OCI-LY3 (cell line): ENCODE results near the gene GRID1.

Experiments
- H2AFZ ChIP-seq: fragments of 200-600, 300-600 bp; shearing (Covaris generic); 2 replicates; pipeline ENCODE4 v1.6.0; 2014; ENCODE audit warnings: antibody characterized with exemption, low read depth, low read length
- H3K27ac ChIP-seq: fragments of 200-600, 300-600 bp; sonication (generic); 2 replicates; pipeline ENCODE4 v1.5.1; 2014; ENCODE audit warnings: mild to moderate bottlenecking, low read length, moderate library complexity, mixed read lengths
- H3K27me3 ChIP-seq: fragments of 200-600, 300-600 bp; sonication (generic); 2 replicates; pipeline ENCODE4 v1.6.1; 2014; ENCODE audit warnings: low read depth, low read length, mixed read lengths
- H3K36me3 ChIP-seq: fragments of 200-600, 300-600 bp; sonication (generic); replicated peaks from 2 replicates; pipeline ENCODE3; 2014; ENCODE audit warnings: low read depth, low read length, mixed read lengths
- H3K4me1 ChIP-seq: fragments of 300-600, 200-600 bp; sonication (generic); 2 replicates; pipeline ENCODE4 v1.6.1; 2014; ENCODE audit warnings: low read length, mixed read lengths
- H3K4me2 ChIP-seq: fragments of 200-600, 300-600 bp; sonication (generic); 2 replicates; pipeline ENCODE4 v1.6.1; 2014; ENCODE audit warnings: low read length, mixed read lengths
- H3K4me3 ChIP-seq: fragments of 300-600, 200-600 bp; sonication (generic); 2 replicates; pipeline ENCODE4 v1.5.1; 2014; ENCODE audit warnings: antibody characterized with exemption, mild to moderate bottlenecking, low read length, moderate library complexity
- H3K79me2 ChIP-seq: fragments of 300-600, 200-600 bp; shearing (Covaris generic); 2 replicates; pipeline ENCODE4 v1.6.1; 2014; ENCODE audit warnings: mild to moderate bottlenecking, low read length, mixed read lengths
- H3K9ac ChIP-seq: fragments of 300-600, 200-600 bp; shearing (Covaris generic); 2 replicates; pipeline ENCODE4 v1.6.0; 2014; ENCODE audit warnings: mild to moderate bottlenecking, low read length, moderate library complexity
- H3K9me3 ChIP-seq: fragments of 200-600, 300-600 bp; shearing (Covaris generic); 2 replicates; pipeline ENCODE4 v1.6.1; 2014; ENCODE audit warnings: low read length, mixed read lengths; ENCODE audit not compliant: insufficient read depth
- H4K20me1 ChIP-seq: fragments of 200-600, 300-600 bp; sonication (generic); 2 replicates; pipeline ENCODE4 v1.6.1; 2016; ENCODE audit warnings: low read length, mixed read lengths; ENCODE audit not compliant: insufficient read depth
- CTCF ChIP-seq: fragments of 200-600, 300-600 bp; sonication (generic); IDR thresholded peaks from 2 replicates; pipeline ENCODE4 v1.5.1; 2014; ENCODE audit warnings: antibody characterized with exemption, low read length, low read depth
- EZH2phosphoT487 ChIP-seq: fragments of 200-600 bp; shearing (Covaris generic); IDR thresholded peaks from 2 replicates; pipeline ENCODE4 v1.6.1; 2018; ENCODE audit warnings: antibody characterized with exemption, mixed run types, low read depth

The GRID1 gene

GRCh38 chr10:86066696-86067095 is 299.9 kb downstream of the GRID1 start:
- Histone ChIP-seq H3K4me1 (peaks cover 5% of the 10 kb centered on the region), H3K4me3 (no peak overlapping the region), H3K36me3 (no peaks in the 10 kb centered on the region), H3K79me2 (no peaks in the 10 kb centered on the region), H3K27me3 (peaks cover 14% of the 10 kb centered on the region; the same call in 1 of the 2 replicates), H3K9me3 (no peaks in the 10 kb centered on the region), H4K20me1 (no peaks in the 10 kb centered on the region), H3K27ac (no peak overlapping the region), H3K4me2 (no peak overlapping the region), H2AFZ (no peak overlapping the region), H3K9ac (no peak overlapping the region)
- no peak for TF ChIP-seq CTCF
- no peak for TF ChIP-seq EZH2phosphoT487

GRCh38 chr10:86065711-86066251 is 300.8 kb downstream of the GRID1 start:
- TF ChIP-seq CTCF (no peak), EZH2phosphoT487 (no peak)
- Histone ChIP-seq H3K4me2 (no peak overlapping the region), H4K20me1 (no peaks in the 10 kb centered on the region), H3K9me3 (no peaks in the 10 kb centered on the region), H3K4me1 (no peaks in the 10 kb centered on the region), H3K79me2 (no peaks in the 10 kb centered on the region), H3K27ac (no peak overlapping the region), H3K27me3 (peaks cover 8% of the 10 kb centered on the region; the same call in 1 of the 2 replicates), H2AFZ (no peak overlapping the region), H3K36me3 (no peaks in the 10 kb centered on the region), H3K4me3 (no peak overlapping the region), H3K9ac (no peak overlapping the region)

- TF ChIP-seq EZH2phosphoT487 (no peak), CTCF (no peak)
- H3K27ac ChIP-seq = no peak overlapping the region
- H3K36me3 ChIP-seq = no peaks in the 10 kb centered on the region
- no peak overlapping the region for H3K4me3 ChIP-seq
- no peaks in the 10 kb centered on the region for H3K9me3 ChIP-seq
- H3K4me1 ChIP-seq = no peaks in the 10 kb centered on the region
- H3K27me3 ChIP-seq = peaks cover 7% of the 10 kb centered on the region; the same call in 1 of the 2 replicates
- no peaks in the 10 kb centered on the region for H3K79me2 ChIP-seq
- no peak overlapping the region for H3K9ac ChIP-seq
- H3K4me2 ChIP-seq = no peak overlapping the region
- no peak overlapping the region for H2AFZ ChIP-seq
- H4K20me1 ChIP-seq = no peaks in the 10 kb centered on the region
Measured at GRCh38 chr10:86064931-86065662, 301.5 kb downstream of the GRID1 start.

- Histone ChIP-seq H3K4me2 (no peak overlapping the region), H3K79me2 (no peaks in the 10 kb centered on the region), H3K9me3 (no peaks in the 10 kb centered on the region), H3K27ac (no peak overlapping the region), H3K4me3 (no peak overlapping the region), H3K27me3 (peaks cover 7% of the 10 kb centered on the region; the same call in 1 of the 2 replicates), H3K9ac (no peak overlapping the region), H3K4me1 (no peaks in the 10 kb centered on the region), H4K20me1 (no peaks in the 10 kb centered on the region), H2AFZ (no peak overlapping the region), H3K36me3 (no peaks in the 10 kb centered on the region)
- no peak for TF ChIP-seq EZH2phosphoT487
- TF ChIP-seq CTCF = no peak
Measured at GRCh38 chr10:86064219-86064618, 302.4 kb downstream of the GRID1 start.
